GM19193 (cell line): Measurements from ENCODE around the gene TDRD10.

Experiments used
- POLR2A ChIP-seq: IDR thresholded peaks from 4 replicates; pipeline ENCODE4 v1.6.1; 2011; ENCODE audit not compliant: insufficient read depth, insufficient read length; ENCODE audit errors: extremely low read depth

Gene TDRD10

GRCh38 chr1:154469844-154470560 lies 32.0 kb upstream of the TDRD10 start:
- no peak for TF ChIP-seq POLR2A

GRCh38 chr1:154471304-154471703 lies 30.7 kb upstream of the TDRD10 start:
- TF ChIP-seq POLR2A = no peak

GRCh38 chr1:154474802-154475201 lies 27.2 kb upstream of the TDRD10 start:
- TF ChIP-seq POLR2A = no peak

- no peak for TF ChIP-seq POLR2A
Observed at GRCh38 chr1:154476791-154477190, 25.2 kb upstream of the TDRD10 start.

GRCh38 chr1:154478013-154478412 lies 24.0 kb upstream of the TDRD10 start:
- TF ChIP-seq POLR2A = no peak

GRCh38 chr1:154478639-154479038 lies 23.4 kb upstream of the TDRD10 start:
- no peak for TF ChIP-seq POLR2A

GRCh38 chr1:154479764-154480421 lies 22.1 kb upstream of the TDRD10 start:
- no peak for TF ChIP-seq POLR2A

- no peak for TF ChIP-seq POLR2A
Observed at GRCh38 chr1:154481053-154481452, 21.0 kb upstream of the TDRD10 start.

GRCh38 chr1:154483941-154484803 lies 17.8 kb upstream of the TDRD10 start:
- TF ChIP-seq POLR2A = no peak

GRCh38 chr1:154485106-154485505 lies 16.9 kb upstream of the TDRD10 start:
- no peak for TF ChIP-seq POLR2A

- no peak for TF ChIP-seq POLR2A
Observed at GRCh38 chr1:154485910-154486496, 16.0 kb upstream of the TDRD10 start.

GRCh38 chr1:154488922-154489321 lies 13.1 kb upstream of the TDRD10 start:
- no peak for TF ChIP-seq POLR2A

- no peak for TF ChIP-seq POLR2A
Observed at GRCh38 chr1:154489695-154490274, 12.2 kb upstream of the TDRD10 start.

GRCh38 chr1:154490317-154490716 lies 11.7 kb upstream of the TDRD10 start:
- TF ChIP-seq POLR2A = no peak

GRCh38 chr1:154492115-154492514 lies 9.9 kb upstream of the TDRD10 start:
- no peak for TF ChIP-seq POLR2A
